IMR-90 (cell line): ENCODE results near the gene LDLRAD3. TPM values are rescaled to one million over a fixed set of nuclear protein-coding genes. Genes with fewer than 3 reads are reported as not detected.

Experiments used
- ATAC-seq: fragments of 200-7000 bp; cut with Tn5 transposase; 2 replicates; pipeline ENCODE4 v1.9.1; 2020; ENCODE audit warnings: low read depth, mild to moderate bottlenecking, moderate library complexity
- BruUV-seq: library from RNA; stranded (reverse); fragments of 400-500 nt; replicated peaks from 2 replicates; lab custom pipeline; 2021; lab: Mats Ljungman, UMichigan
- CTCF ChIA-PET: fragments of 300-600 bp; formaldehyde crosslinking; extraction: SDS; loops from one replicate; lab custom pipeline; 2021; ENCODE audit warnings: antibody characterized with exemption; lab: Yijun Ruan, JAX
- POLR2A ChIA-PET: fragments of 300-600 bp; sonication (Branson Sonifier 250); formaldehyde crosslinking; loops from one replicate; lab custom pipeline; 2022; ENCODE audit warnings: antibody characterized with exemption; ENCODE audit not compliant: unreplicated experiment; lab: Charles Lee
- DNase-seq: peaks from one replicate; pipeline ENCODE4 v3.0.0; 2013
- H2AFZ ChIP-seq: replicated peaks from 2 replicates; pipeline ENCODE3; 2013; ENCODE audit warnings: low read length, mild to moderate bottlenecking; ENCODE audit not compliant: poor library complexity
- H2AK5ac ChIP-seq: 2 replicates; pipeline ENCODE4 v1.6.1; 2013; ENCODE audit warnings: low read depth, low read length, inconsistent platforms
- H2AK9ac ChIP-seq: replicated peaks from 2 replicates; pipeline ENCODE3; 2013; ENCODE audit warnings: mild to moderate bottlenecking, low read depth, low read length, moderate library complexity; ENCODE audit not compliant: poor library complexity
- H2BK120ac ChIP-seq: 2 replicates; pipeline ENCODE4 v1.6.1; 2013; ENCODE audit warnings: low read depth, low read length, inconsistent platforms
- H2BK15ac ChIP-seq: 3 replicates; pipeline ENCODE4 v1.6.1; 2013; ENCODE audit warnings: low read depth, low read length, inconsistent platforms
- H2BK20ac ChIP-seq: 2 replicates; pipeline ENCODE4 v1.6.1; 2013; ENCODE audit warnings: low read depth, mild to moderate bottlenecking, inconsistent platforms, low read length, moderate library complexity
- H2BK5ac ChIP-seq: 2 replicates; pipeline ENCODE4 v1.6.1; 2013; ENCODE audit warnings: mild to moderate bottlenecking, low read depth, low read length, inconsistent platforms; ENCODE audit not compliant: poor library complexity, severe bottlenecking
- H3K14ac ChIP-seq: replicated peaks from 2 replicates; pipeline ENCODE4 v1.6.1; 2013; ENCODE audit warnings: low read depth, low read length, inconsistent platforms
- H3K18ac ChIP-seq: 2 replicates; pipeline ENCODE4 v1.6.1; 2013; ENCODE audit warnings: low read depth, low read length, control low read depth
- H3K23ac ChIP-seq: 2 replicates; pipeline ENCODE4 v1.6.1; 2013; ENCODE audit warnings: low read depth, low read length, inconsistent platforms
- H3K27ac ChIP-seq: 2 replicates; pipeline ENCODE4 v1.5.1; 2013; ENCODE audit warnings: mild to moderate bottlenecking, control low read depth, low read length; ENCODE audit not compliant: insufficient read depth
- H3K27me3 ChIP-seq: 2 replicates; pipeline ENCODE4 v1.6.1; 2013; ENCODE audit warnings: low read length; ENCODE audit not compliant: control insufficient read depth, insufficient read depth
- H3K36me3 ChIP-seq: 2 replicates; pipeline ENCODE4 v1.6.1; 2013; ENCODE audit warnings: low read length, mixed read lengths; ENCODE audit not compliant: control insufficient read depth, insufficient read depth
- H3K4ac ChIP-seq: 2 replicates; pipeline ENCODE4 v1.6.1; 2013; ENCODE audit warnings: low read depth, low read length, inconsistent platforms
- H3K4me1 ChIP-seq: 2 replicates; pipeline ENCODE4 v1.6.1; 2013; ENCODE audit warnings: low read length, mixed read lengths; ENCODE audit not compliant: control insufficient read depth, insufficient read depth
- H3K4me2 ChIP-seq: 2 replicates; pipeline ENCODE4 v1.6.1; 2013; ENCODE audit warnings: low read depth, mild to moderate bottlenecking, control low read depth, low read length, moderate library complexity
- H3K4me3 ChIP-seq: 2 replicates; pipeline ENCODE4 v1.5.1; 2013; ENCODE audit warnings: low read depth, mild to moderate bottlenecking, control low read depth, low read length, moderate library complexity; ENCODE audit not compliant: insufficient read depth
- H3K56ac ChIP-seq: 2 replicates; pipeline ENCODE4 v1.6.1; 2013; ENCODE audit warnings: low read length, inconsistent platforms; ENCODE audit not compliant: insufficient read depth; ENCODE audit errors: extremely low read depth
- H3K79me1 ChIP-seq, 2 experiments: 2 replicates each; pipeline ENCODE4 v1.6.1; 2013; ENCODE audit warnings: low read length in 2 of 2, inconsistent platforms in 1 of 2, low read depth in 1 of 2
- H3K9ac ChIP-seq: 2 replicates; pipeline ENCODE4 v1.6.1; 2013; ENCODE audit warnings: low read depth, low read length, control low read depth
- H3K9me1 ChIP-seq: 2 replicates; pipeline ENCODE4 v1.6.1; 2013; ENCODE audit warnings: low read length, inconsistent platforms; ENCODE audit not compliant: insufficient read depth
- H3K9me3 ChIP-seq: 2 replicates; pipeline ENCODE4 v1.6.1; 2013; ENCODE audit warnings: low read length; ENCODE audit not compliant: control insufficient read depth, insufficient read depth
- H4K20me1 ChIP-seq: 2 replicates; pipeline ENCODE4 v1.6.1; 2013; ENCODE audit warnings: low read length, inconsistent platforms; ENCODE audit not compliant: insufficient read depth
- H4K5ac ChIP-seq: 2 replicates; pipeline ENCODE4 v1.6.1; 2013; ENCODE audit warnings: mild to moderate bottlenecking, low read depth, low read length, control low read depth
- H4K8ac ChIP-seq, 2 experiments: 2 replicates each; pipeline ENCODE4 v1.6.1; 2013; ENCODE audit warnings: low read depth in 2 of 2, low read length in 2 of 2, control low read depth in 1 of 2, inconsistent platforms in 1 of 2
- H4K91ac ChIP-seq: 2 replicates; pipeline ENCODE4 v1.6.1; 2013; ENCODE audit warnings: low read depth, low read length, inconsistent platforms; ENCODE audit not compliant: insufficient read depth
- BHLHE40 ChIP-seq: fragments of 150-350 bp; IDR thresholded peaks from 2 replicates; pipeline ENCODE4 v1.6.1; 2016; ENCODE audit warnings: mild to moderate bottlenecking, low read depth, low read length
- CEBPB ChIP-seq: IDR thresholded peaks from 2 replicates; pipeline ENCODE4 v1.6.1; 2012; ENCODE audit warnings: low read depth, low read length, improper control_type of control experiment
- CHD1 ChIP-seq: IDR thresholded peaks from 2 replicates; pipeline ENCODE4 v1.6.1; 2012; ENCODE audit warnings: low read depth, low read length, improper control_type of control experiment
- CTCF ChIP-seq: conservative IDR thresholded peaks from 2 replicates; pipeline ENCODE4 v1.5.1; 2012; ENCODE audit warnings: mild to moderate bottlenecking, low read depth, low read length, improper control_type of control experiment
- ELK1 ChIP-seq: fragments of 150-350 bp; IDR thresholded peaks from 2 replicates; pipeline ENCODE4 v1.6.1; 2016; ENCODE audit warnings: low read depth, mild to moderate bottlenecking, low read length, moderate library complexity, borderline replicate concordance
- FOS ChIP-seq: fragments of 150-350 bp; IDR thresholded peaks from 2 replicates; pipeline ENCODE4 v1.6.1; 2016; ENCODE audit warnings: low read depth, low read length
- MAFK ChIP-seq: IDR thresholded peaks from 2 replicates; pipeline ENCODE4 v1.6.1; 2012; ENCODE audit warnings: low read depth, low read length, improper control_type of control experiment
- MAZ ChIP-seq: IDR thresholded peaks from 2 replicates; pipeline ENCODE4 v1.6.1; 2012; ENCODE audit warnings: low read depth, mild to moderate bottlenecking, low read length, improper control_type of control experiment, moderate library complexity, borderline replicate concordance
- MXI1 ChIP-seq: IDR thresholded peaks from 2 replicates; pipeline ENCODE4 v1.6.1; 2012; ENCODE audit warnings: low read depth, mild to moderate bottlenecking, low read length, moderate library complexity, borderline replicate concordance
- NFE2L2 ChIP-seq: fragments of 150-350 bp; IDR thresholded peaks from 2 replicates; pipeline ENCODE4 v1.6.1; 2016; ENCODE audit warnings: low read depth, mild to moderate bottlenecking, low read length
- POLR2A ChIP-seq: IDR thresholded peaks from 2 replicates; pipeline ENCODE4 v1.6.1; 2012; ENCODE audit warnings: mild to moderate bottlenecking, low read depth, low read length
- RAD21 ChIP-seq: IDR thresholded peaks from 2 replicates; pipeline ENCODE4 v1.6.1; 2012; ENCODE audit warnings: low read length, improper control_type of control experiment
- RCOR1 ChIP-seq: IDR thresholded peaks from 2 replicates; pipeline ENCODE4 v1.6.1; 2012; ENCODE audit warnings: mild to moderate bottlenecking, low read length, improper control_type of control experiment; ENCODE audit not compliant: insufficient replicate concordance
- RFX5 ChIP-seq: IDR thresholded peaks from 2 replicates; pipeline ENCODE4 v1.8.0; 2012; ENCODE audit warnings: low read depth, mild to moderate bottlenecking, low read length, moderate library complexity
- SMC3 ChIP-seq: fragments of 150-350 bp; IDR thresholded peaks from 2 replicates; pipeline ENCODE4 v1.6.1; 2016; ENCODE audit warnings: low read depth, mild to moderate bottlenecking, antibody characterized with exemption, low read length, moderate library complexity
- USF2 ChIP-seq: fragments of 150-350 bp; IDR thresholded peaks from 2 replicates; pipeline ENCODE4 v1.6.1; 2017; ENCODE audit warnings: mild to moderate bottlenecking, antibody characterized with exemption, low read length, low read depth
- WGBS, 2 experiments: methylation state at CpG; one replicate each; pipeline versions ENCODE4 v1.1.5 to v1.1.7; 2013; ENCODE audit warnings: missing lambda C conversion rate in 2 of 2; ENCODE audit not compliant: insufficient read length in 1 of 2; ENCODE audit errors: extremely low coverage in 2 of 2; 5-methylcytosine and 5-hydroxymethylcytosine counted together
- dilution Hi-C: fragments of 300-500 bp; cut with HindIII; formaldehyde crosslinking; loops from one replicate; pipeline ENCODE4 v1.14.3; 2018; ENCODE audit warnings: low sequenced_read_pairs; ENCODE audit not compliant: unreplicated experiment
- in situ Hi-C: fragments of 300-500 bp; cut with MboI; formaldehyde crosslinking; loops from 3 replicates; pipeline ENCODE4 v1.14.3; 2019; ENCODE audit warnings: low sequenced_read_pairs, inconsistent platforms, mixed read lengths
- intact Hi-C: fragments of 100-400 bp; cut with micrococcal nuclease; formaldehyde crosslinking; loops from 2 replicates; pipeline ENCODE4 v1.10.0; 2022
- polyA plus RNA-seq, 3 experiments: library from polyadenylated mRNA; depleted of rRNA; stranded (reverse); fragments of >200 nt; gene quantifications; 2 replicates each; pipeline ENCODE4 v1.2.3, GENCODE V29; 2012; ENCODE audit warnings: low replicate concordance in 1 of 3
- total RNA-seq: library from RNA; depleted of rRNA; stranded (reverse); fragments of >200 nt; gene quantifications from 2 replicates; pipeline ENCODE4 v1.2.3, GENCODE V29; 2012

The LDLRAD3 gene
- total and polyA plus RNA-seq, 2 of the 4 experiments (the other 2 are of a cell fraction), result 2.7 to 6.4 TPM

GRCh38 chr11:36280531-36280930 lies 336.7 kb downstream of the LDLRAD3 start:
- intact Hi-C loops (no loop called here), in situ Hi-C loops (no loop called here), dilution Hi-C loops (no loop called here)
- DNase-seq (peak; percentile 4), ATAC-seq (no peak)
- Histone ChIP-seq H3K27me3 (no peaks in the 10 kb centered on the region), H3K14ac (no peak overlapping the region), H2BK20ac (no peak overlapping the region), H3K4me3 (no peak overlapping the region), H3K36me3 (peaks cover 7% of the 10 kb centered on the region; the same call in 1 of the 2 replicates), H4K5ac (no peak overlapping the region), H2AK9ac (no peak overlapping the region), H2AFZ (no peak overlapping the region), H3K23ac (no peak overlapping the region), H3K9me1 (peaks cover 2% of the 10 kb centered on the region; the same call in 1 of the 2 replicates), H3K4me2 (no peak overlapping the region), H3K27ac (no peak overlapping the region), H3K9me3 (no peaks in the 10 kb centered on the region), H3K4me1 (no peaks in the 10 kb centered on the region), H3K56ac (no peak overlapping the region), H4K8ac (no peak overlapping the region), H4K20me1 (no peaks in the 10 kb centered on the region; the same call in 1 of the 2 replicates), H2AK5ac (no peak overlapping the region), H3K18ac (no peak overlapping the region), H2BK120ac (no peak overlapping the region), H3K9ac (no peak overlapping the region), H2BK5ac (no peak overlapping the region), H3K4ac (no peak overlapping the region), H2BK15ac (no peak overlapping the region), H3K79me1 (peaks cover 10 to 23% of the 10 kb centered on the region in 2 experiments; a peak in 3 of 4 replicates), H4K91ac (no peak overlapping the region)
- ChIA-PET CTCF (interaction anchor here (1.0 to 1.1 kb wide), 2 partner anchors 198 to 212 kb away, joined by 3 to 4 read pairs; no protein-coding TSS in a partner anchor), POLR2A (no interaction called here)
- WGBS, 2 experiments, result no CpG with 5 or more reads among the region's 1 CpG
- TF ChIP-seq CHD1, result no peak
- no peak for TF ChIP-seq MXI1
- no peak for TF ChIP-seq NFE2L2
- TF ChIP-seq MAZ, result no peak
- TF ChIP-seq SMC3, result no peak
- no peak for TF ChIP-seq RCOR1
- TF ChIP-seq BHLHE40, result no peak
- no peak for TF ChIP-seq CEBPB
- no peak for TF ChIP-seq RAD21
- TF ChIP-seq RFX5, result no peak
- TF ChIP-seq CTCF, result no peak
- no peak for TF ChIP-seq USF2
- no peak for TF ChIP-seq FOS
- TF ChIP-seq POLR2A, result no peak
- TF ChIP-seq MAFK, result no peak
- TF ChIP-seq ELK1, result no peak
- BruUV-seq, result no TSS peak
